ENCODE measurements around the gene UBIAD1. TPM values are rescaled to one million over a fixed set of nuclear protein-coding genes. Genes with fewer than 3 reads are reported as not detected.

The UBIAD1 gene
- total and polyA plus RNA-seq, 2 donors (not counting 1 experiment from before 2014, with no cell fraction given): 17.8 to 28.1 TPM

DNA sequence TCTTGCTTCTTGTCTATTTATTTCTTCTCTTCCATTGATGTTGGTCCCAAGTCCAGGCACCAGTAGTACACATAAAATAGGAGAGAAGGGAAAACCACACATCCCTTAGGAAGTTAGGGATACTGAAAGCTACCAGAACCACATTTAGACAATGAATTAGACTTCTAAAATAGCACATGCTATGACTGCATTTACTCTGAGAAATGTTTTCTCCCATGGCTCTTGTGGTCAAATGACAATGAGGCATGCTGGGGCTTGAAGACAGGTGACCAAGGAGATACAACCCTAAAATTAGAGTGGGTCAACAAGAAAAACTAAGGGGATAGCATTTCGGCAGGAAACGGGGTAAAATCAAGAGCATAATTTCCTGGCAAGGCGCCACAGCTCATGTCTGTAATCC lies 27.8 kb upstream of the UBIAD1 start:
- H3K79me2 ChIP-seq (ENCODE audit: control insufficient read depth, insufficient read depth, low read length): peaks cover 1% of the 10 kb centered on the region
- no peak overlapping the region for H3K4me2 ChIP-seq (replicated peaks; ENCODE audit: low read depth, low read length, poor library complexity, severe bottlenecking)
- no peaks in the 10 kb centered on the region for H3K9me3 ChIP-seq (ENCODE audit: control extremely low read depth in 1 of 3, control insufficient read depth in 2 of 3, insufficient read depth in 1 of 3, low read length in 2 of 3)
- no peak overlapping the region for H2AFZ ChIP-seq (ENCODE audit: insufficient read depth, low read depth, low read length, poor library complexity, severe bottlenecking)
- H3K27me3 ChIP-seq (replicated peaks in 1 of 4; ENCODE audit: control extremely low read depth in 1 of 4, control insufficient read depth in 3 of 4, insufficient read depth in 4 of 4, low read length in 3 of 4): no peaks in the 10 kb centered on the region
- H3K4me1 ChIP-seq (ENCODE audit: control insufficient read depth in 2 of 2, insufficient read depth in 2 of 2, low read length in 2 of 2): peaks cover 5% of the 10 kb centered on the region in 2 donors
- peaks cover 14 to 60% of the 10 kb centered on the region in 2 experiments for H3K36me3 ChIP-seq (replicated peaks in 1 of 2; ENCODE audit: control extremely low read depth in 1 of 2, control insufficient read depth in 1 of 2, extremely low read depth in 1 of 2, insufficient read depth in 2 of 2, low read length in 1 of 2)
- ChIA-PET POLR2A (no interaction called here), CTCF (interaction anchor here (0.6 to 3.0 kb wide), 4 partner anchors 11 to 398 kb away, joined by 3 to 10 read pairs (median 4); no protein-coding TSS in a partner anchor)
- Mint-ChIP-seq H3K9me3 (ENCODE audit: insufficient read depth) (no peaks in the 10 kb centered on the region), H3K4me1 (peaks cover 5% of the 10 kb centered on the region), H3K4me3 (no peak overlapping the region), H3K27ac (no peak overlapping the region), H3K27me3 (no peaks in the 10 kb centered on the region)
- H3K9ac ChIP-seq (ENCODE audit: low read length): no peak overlapping the region
- H3K27ac ChIP-seq (ENCODE audit: low read length in 2 of 2): no peak overlapping the region
- DNase-seq (no peak), ATAC-seq (ENCODE audit: low read depth) (no peak)
- H3K4me3 ChIP-seq (ENCODE audit: control extremely low read depth in 1 of 5, extremely low read depth in 1 of 5, insufficient read depth in 1 of 5, low read depth in 2 of 5, low read length in 4 of 5): no peak overlapping the region
- intact Hi-C loops (cut with micrococcal nuclease): no loop called here
- TF ChIP-seq, protein P1, sequence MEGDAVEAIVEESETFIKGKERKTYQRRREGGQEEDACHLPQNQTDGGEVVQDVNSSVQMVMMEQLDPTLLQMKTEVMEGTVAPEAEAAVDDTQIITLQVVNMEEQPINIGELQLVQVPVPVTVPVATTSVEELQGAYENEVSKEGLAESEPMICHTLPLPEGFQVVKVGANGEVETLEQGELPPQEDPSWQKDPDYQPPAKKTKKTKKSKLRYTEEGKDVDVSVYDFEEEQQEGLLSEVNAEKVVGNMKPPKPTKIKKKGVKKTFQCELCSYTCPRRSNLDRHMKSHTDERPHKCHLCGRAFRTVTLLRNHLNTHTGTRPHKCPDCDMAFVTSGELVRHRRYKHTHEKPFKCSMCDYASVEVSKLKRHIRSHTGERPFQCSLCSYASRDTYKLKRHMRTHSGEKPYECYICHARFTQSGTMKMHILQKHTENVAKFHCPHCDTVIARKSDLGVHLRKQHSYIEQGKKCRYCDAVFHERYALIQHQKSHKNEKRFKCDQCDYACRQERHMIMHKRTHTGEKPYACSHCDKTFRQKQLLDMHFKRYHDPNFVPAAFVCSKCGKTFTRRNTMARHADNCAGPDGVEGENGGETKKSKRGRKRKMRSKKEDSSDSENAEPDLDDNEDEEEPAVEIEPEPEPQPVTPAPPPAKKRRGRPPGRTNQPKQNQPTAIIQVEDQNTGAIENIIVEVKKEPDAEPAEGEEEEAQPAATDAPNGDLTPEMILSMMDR (IDR thresholded peaks at IDR 0.05): no peak
- TF ChIP-seq EZH2 (IDR thresholded peaks at IDR 0.05; ENCODE audit: borderline replicate concordance, insufficient read depth, low read depth, low read length, poor library complexity, severe bottlenecking): no peak
- 79% methylated on average over 2 of the region's 3 CpGs for WGBS (ENCODE audit: insufficient coverage)
- no peaks in the 10 kb centered on the region for H4K20me1 ChIP-seq (ENCODE audit: control insufficient read depth, insufficient read depth, low read length, poor library complexity, severe bottlenecking)

- H3K27me3 ChIP-seq (replicated peaks in 1 of 4; ENCODE audit: control extremely low read depth in 1 of 4, control insufficient read depth in 3 of 4, insufficient read depth in 4 of 4, low read length in 3 of 4): no peaks in the 10 kb centered on the region
- POLR2A ChIA-PET: no interaction called here
- Mint-ChIP-seq H3K27ac (no peak overlapping the region), H3K27me3 (no peaks in the 10 kb centered on the region), H3K4me1 (peaks cover 5% of the 10 kb centered on the region), H3K9me3 (ENCODE audit: insufficient read depth) (no peaks in the 10 kb centered on the region), H3K4me3 (no peak overlapping the region)
- 97% methylated on average over 5 of the region's 7 CpGs for WGBS (ENCODE audit: insufficient coverage)
- TF ChIP-seq, protein P1 (IDR thresholded peaks at IDR 0.05): no peak
- TF ChIP-seq EZH2 (IDR thresholded peaks at IDR 0.05; ENCODE audit: borderline replicate concordance, insufficient read depth, low read depth, low read length, poor library complexity, severe bottlenecking): no peak
- H3K36me3 ChIP-seq (replicated peaks in 1 of 2; ENCODE audit: control extremely low read depth in 1 of 2, control insufficient read depth in 1 of 2, extremely low read depth in 1 of 2, insufficient read depth in 2 of 2, low read length in 1 of 2): peaks cover 13 to 61% of the 10 kb centered on the region in 2 experiments
- no peak overlapping the region for H3K9ac ChIP-seq (ENCODE audit: low read length)
- H4K20me1 ChIP-seq (ENCODE audit: control insufficient read depth, insufficient read depth, low read length, poor library complexity, severe bottlenecking): no peaks in the 10 kb centered on the region
- intact Hi-C loops (cut with micrococcal nuclease): no loop called here
- H3K4me3 ChIP-seq (ENCODE audit: control extremely low read depth in 1 of 5, extremely low read depth in 1 of 5, insufficient read depth in 1 of 5, low read depth in 2 of 5, low read length in 4 of 5): no peak overlapping the region
- H3K4me2 ChIP-seq (replicated peaks; ENCODE audit: low read depth, low read length, poor library complexity, severe bottlenecking): no peak overlapping the region
- H3K27ac ChIP-seq (ENCODE audit: low read length in 2 of 2): no peak overlapping the region
- peaks cover 7% of the 10 kb centered on the region for H3K79me2 ChIP-seq (ENCODE audit: control insufficient read depth, insufficient read depth, low read length)
- DNase-seq: no peak
- ATAC-seq (ENCODE audit: low read depth): no peak
- no peaks in the 10 kb centered on the region for H3K9me3 ChIP-seq (ENCODE audit: control extremely low read depth in 1 of 3, control insufficient read depth in 2 of 3, insufficient read depth in 1 of 3, low read length in 2 of 3)
- peaks cover 5% of the 10 kb centered on the region in 2 donors for H3K4me1 ChIP-seq (ENCODE audit: control insufficient read depth in 2 of 2, insufficient read depth in 2 of 2, low read length in 2 of 2)
- H2AFZ ChIP-seq (ENCODE audit: insufficient read depth, low read depth, low read length, poor library complexity, severe bottlenecking): no peak overlapping the region
- CTCF ChIA-PET: interaction anchor here (0.7 to 3.0 kb wide), 4 partner anchors 12 to 325 kb away, joined by 3 to 10 read pairs (median 4); no protein-coding TSS in a partner anchor
Observed at GRCh38 chr1:11245904-11246719, 26.9 kb upstream of the UBIAD1 start.
